Psoas muscle (tissue), 8 donors: ENCODE results near the gene ALB. TPM values are rescaled to one million over a fixed set of nuclear protein-coding genes. Genes with fewer than 3 reads are reported as not detected.

Source experiments
- ATAC-seq, 4 donors: fragments of 200-7000 bp; cut with Tn5 transposase; one replicate each; pipeline ENCODE4 v1.9.1; 2020; ENCODE audit warnings: moderate library complexity in 3 of 4, mild to moderate bottlenecking in 2 of 4
- DNase-seq, 2 donors: peaks; one replicate each; pipeline ENCODE4 v3.0.0-alpha.2; 2020
- H3K27ac ChIP-seq: fragments of 200-600 bp; one replicate; pipeline ENCODE4 v1.8.0; 2022
- H3K27me3 ChIP-seq, 3 donors: fragments of 200-600 bp in 1 of 3; one replicate each; pipeline versions ENCODE4 v1.6.1 to v1.8.0; 2013 to 2022; ENCODE audit warnings: low read length in 2 of 3, mild to moderate bottlenecking in 2 of 3, moderate library complexity in 1 of 3; ENCODE audit not compliant: insufficient read depth in 3 of 3
- H3K36me3 ChIP-seq, 2 donors: fragments of 200-600 bp in 1 of 2; one replicate each; pipeline versions ENCODE4 v1.6.1 to v1.8.0; 2013 to 2022; ENCODE audit warnings: low read depth in 1 of 2, mild to moderate bottlenecking in 1 of 2, moderate library complexity in 1 of 2; ENCODE audit not compliant: insufficient read depth in 1 of 2
- H3K4me1 ChIP-seq: fragments of 200-600 bp; one replicate; pipeline ENCODE4 v1.8.0; 2022
- H3K4me3 ChIP-seq: fragments of 200-600 bp; one replicate; pipeline ENCODE4 v1.8.0; 2022; ENCODE audit warnings: mild to moderate bottlenecking
- H3K9me3 ChIP-seq: fragments of 200-600 bp; one replicate; pipeline ENCODE4 v1.8.0; 2022
- WGBS, 3 donors: extraction: QIAGEN DNeasy Blood & Tissue Kit; methylation state at CpG; one replicate each; pipeline versions ENCODE4 v1.1.6 to v1.1.7; 2013; 5-methylcytosine and 5-hydroxymethylcytosine counted together
- intact Hi-C, 2 donors: fragments of 100-400 bp; cut with DNase I; formaldehyde crosslinking; loops; one replicate each; pipeline versions ENCODE4 v1.11.0 to v1.14.2; 2022
- polyA plus RNA-seq, 3 donors: library from polyadenylated mRNA; stranded (reverse); fragments of 200-250 nt; gene quantifications; one replicate each; pipeline ENCODE4 v1.2.3, GENCODE V29; 2013
- total RNA-seq, 4 donors: library from RNA; stranded (reverse); fragmentation: NEBNext Ultra II Directional in 2 of 4; extraction: Animal tissue kit (Norgen Biotek cat#: 25700) in 2 of 4; gene quantifications; one replicate each; pipeline versions ENCODE4 v1.2.1 to v1.2.4, GENCODE V29; 2021 to 2023
- TF ChIP-seq, protein P1 (sequence below): fragments of 200-600 bp; IDR thresholded peaks from one replicate; pipeline ENCODE4 v1.8.0; 2022; ENCODE audit warnings: antibody characterized with exemption
- donor health status: healthy with polysubstance abuse.
- donor health status: DM: no; HTN: no; CAD: no; lungs with moderate emphysema.
- donor health status: Bipolar disorder and iron deficiency.
- donor health status: healthy.
- donor health status: DM: yes; HTN: yes; CAD: no.
- donor health status: DM: no; HTN: no; CAD: no.
- donor health status: DM: no; HTN: no; CAD: no.
- donor health status: DM: yes; HTN: yes; CAD: no.

Gene ALB
- total and polyA plus RNA-seq, 7 donors, result 5.4 to 5.9 TPM; not detected in 5

DNA sequence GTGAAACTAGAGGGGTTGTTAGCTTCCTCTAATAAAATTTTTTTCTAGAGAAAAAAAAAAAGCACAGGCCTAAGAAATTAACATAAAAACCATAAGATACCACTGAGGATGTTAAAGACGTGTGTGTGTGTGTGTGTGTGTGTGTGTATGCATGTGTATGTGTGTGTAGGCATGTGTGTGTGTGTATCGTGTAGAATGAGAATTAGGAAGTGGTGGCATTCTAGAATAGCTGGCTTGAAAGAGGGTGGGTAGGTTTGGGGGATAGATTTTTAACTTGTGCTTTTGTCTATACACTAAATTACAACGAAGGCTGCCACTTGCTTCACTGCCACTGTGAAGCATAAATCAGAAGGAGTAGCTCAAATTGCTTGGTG lies 54.9 kb downstream of the ALB start:
- no peaks in the 10 kb centered on the region for H3K36me3 ChIP-seq
- H3K27ac ChIP-seq, result no peak overlapping the region
- TF ChIP-seq, protein P1, sequence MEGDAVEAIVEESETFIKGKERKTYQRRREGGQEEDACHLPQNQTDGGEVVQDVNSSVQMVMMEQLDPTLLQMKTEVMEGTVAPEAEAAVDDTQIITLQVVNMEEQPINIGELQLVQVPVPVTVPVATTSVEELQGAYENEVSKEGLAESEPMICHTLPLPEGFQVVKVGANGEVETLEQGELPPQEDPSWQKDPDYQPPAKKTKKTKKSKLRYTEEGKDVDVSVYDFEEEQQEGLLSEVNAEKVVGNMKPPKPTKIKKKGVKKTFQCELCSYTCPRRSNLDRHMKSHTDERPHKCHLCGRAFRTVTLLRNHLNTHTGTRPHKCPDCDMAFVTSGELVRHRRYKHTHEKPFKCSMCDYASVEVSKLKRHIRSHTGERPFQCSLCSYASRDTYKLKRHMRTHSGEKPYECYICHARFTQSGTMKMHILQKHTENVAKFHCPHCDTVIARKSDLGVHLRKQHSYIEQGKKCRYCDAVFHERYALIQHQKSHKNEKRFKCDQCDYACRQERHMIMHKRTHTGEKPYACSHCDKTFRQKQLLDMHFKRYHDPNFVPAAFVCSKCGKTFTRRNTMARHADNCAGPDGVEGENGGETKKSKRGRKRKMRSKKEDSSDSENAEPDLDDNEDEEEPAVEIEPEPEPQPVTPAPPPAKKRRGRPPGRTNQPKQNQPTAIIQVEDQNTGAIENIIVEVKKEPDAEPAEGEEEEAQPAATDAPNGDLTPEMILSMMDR, result no peak
- intact Hi-C loops, result no loop called here
- ATAC-seq, result no peak
- H3K4me1 ChIP-seq, result no peaks in the 10 kb centered on the region
- H3K27me3 ChIP-seq, result no peaks in the 10 kb centered on the region
- whole genome bisulfite sequencing, 3 donors, result 64 to 74% (median 67%) methylated on average over 3 of the region's 3 CpGs
- no peak overlapping the region for H3K4me3 ChIP-seq
- H3K9me3 ChIP-seq, result no peaks in the 10 kb centered on the region
- DNase-seq, result no peak

DNA sequence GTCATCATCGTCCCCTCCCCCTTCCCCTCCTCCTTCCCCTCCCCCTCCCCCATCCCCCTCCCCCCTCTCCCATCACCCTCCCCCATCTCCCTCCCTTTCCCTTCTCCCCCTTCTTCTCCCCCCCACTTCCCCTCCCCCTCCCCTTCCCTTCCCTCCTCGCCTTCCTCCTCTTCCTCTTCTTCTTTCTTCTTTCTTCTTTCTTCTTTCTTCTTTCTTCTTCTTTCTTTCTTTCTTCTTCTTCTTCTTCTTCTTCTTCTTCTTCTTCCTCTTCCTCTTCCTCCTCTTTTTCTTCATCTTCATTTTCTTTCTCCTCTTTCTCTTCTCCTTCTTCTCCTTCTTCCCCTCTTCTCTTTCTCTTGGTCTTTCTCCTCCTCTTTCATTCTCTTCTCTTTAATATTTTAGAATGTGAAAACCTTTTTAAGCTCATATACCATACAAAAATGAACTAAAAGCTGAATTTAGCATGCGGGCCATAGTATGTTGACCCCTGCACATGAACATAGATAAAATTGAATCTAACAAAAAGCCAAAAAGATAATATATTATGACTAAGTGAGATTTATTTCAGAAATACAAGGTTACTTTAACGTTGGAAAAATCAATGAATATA lies 56.9 kb downstream of the ALB start:
- no peak overlapping the region for H3K4me3 ChIP-seq
- no peaks in the 10 kb centered on the region for H3K27me3 ChIP-seq
- intact Hi-C loops, result no loop called here
- WGBS, 3 donors, result 79 to 89% (median 81%) methylated on average over 3 to 4 of the region's 4 CpGs
- no peaks in the 10 kb centered on the region for H3K36me3 ChIP-seq
- DNase-seq (no peak), ATAC-seq (no peak)
- H3K9me3 ChIP-seq, result no peaks in the 10 kb centered on the region
- H3K27ac ChIP-seq, result no peak overlapping the region
- no peaks in the 10 kb centered on the region for H3K4me1 ChIP-seq
- TF ChIP-seq, protein P1, result no peak

DNA sequence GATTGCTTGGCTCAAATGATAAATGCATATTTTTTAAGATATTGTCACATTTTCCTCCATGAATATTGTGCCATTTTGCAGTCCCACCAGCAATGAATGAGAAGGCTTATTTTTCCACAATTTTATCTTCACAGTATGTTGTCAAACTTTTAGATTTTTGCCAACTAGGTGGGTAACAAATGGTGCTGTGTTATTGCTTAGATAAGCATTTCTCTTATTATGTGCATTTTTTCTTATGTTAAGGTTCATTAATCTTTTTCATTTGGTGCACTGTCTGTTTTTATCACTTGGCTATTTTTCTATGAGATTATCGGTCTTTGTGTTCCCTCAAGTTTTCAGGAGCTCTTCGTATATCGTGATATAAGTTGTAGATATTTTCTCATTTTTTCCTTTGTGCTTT lies 64.1 kb downstream of the ALB start:
- no peak for ATAC-seq
- intact Hi-C loops, result no loop called here
- no peak for DNase-seq
- Histone ChIP-seq H3K4me3 (no peak overlapping the region), H3K4me1 (no peaks in the 10 kb centered on the region), H3K27me3 (no peaks in the 10 kb centered on the region), H3K36me3 (no peaks in the 10 kb centered on the region), H3K27ac (no peak overlapping the region), H3K9me3 (no peaks in the 10 kb centered on the region)
- TF ChIP-seq, protein P1, result no peak
- 94 to 97% (median 95%) methylated on average over 3 of the region's 3 CpGs for WGBS, 3 donors

DNA sequence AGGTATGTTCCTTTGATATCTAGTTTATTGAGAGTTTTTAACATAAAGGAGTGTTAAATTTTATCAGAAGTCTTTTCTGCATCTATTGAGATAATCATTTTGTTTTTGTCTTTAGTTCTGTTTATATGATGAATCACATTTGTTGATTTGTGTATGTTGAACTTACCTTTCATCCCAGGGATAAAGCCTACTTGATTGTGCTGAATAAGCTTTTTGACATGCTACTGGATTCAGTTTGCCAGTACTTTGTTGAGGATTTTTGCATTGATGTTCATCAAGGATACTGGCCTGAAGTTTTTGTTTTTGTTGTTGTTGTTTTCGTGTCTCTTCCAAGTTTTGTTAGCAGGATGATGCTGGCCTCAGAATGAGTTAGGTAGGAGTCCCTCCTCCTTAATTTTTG lies 66.6 kb downstream of the ALB start:
- no peak overlapping the region for H3K27ac ChIP-seq
- WGBS, 3 donors, result 73 to 83% (median 79%) methylated on average over 1 of the region's 1 CpG
- no peaks in the 10 kb centered on the region for H3K36me3 ChIP-seq
- no peak for DNase-seq
- H3K9me3 ChIP-seq, result no peaks in the 10 kb centered on the region
- H3K4me3 ChIP-seq, result no peak overlapping the region
- intact Hi-C loops, result no loop called here
- no peaks in the 10 kb centered on the region for H3K4me1 ChIP-seq
- no peak for ATAC-seq
- TF ChIP-seq, protein P1, result no peak
- H3K27me3 ChIP-seq, result no peaks in the 10 kb centered on the region

Other genes starting within 250 kb of the ALB start
- gene ANKRD17, start 145.5 kb upstream of the ALB start, total RNA-seq, result 10 to 100 TPM; 46.6 to 66.2 (median 57.4) TPM
- gene ANKRD17, start 145.5 kb upstream of the ALB start, polyA plus RNA-seq, result 10 to 100 TPM in 2 of 3 donors, 1 to 10 TPM in 1; 8.0 to 19.0 (median 17.9) TPM
- not detected for gene AFP, start 31.9 kb downstream of the ALB start, total RNA-seq
- gene AFP, start 31.9 kb downstream of the ALB start, polyA plus RNA-seq, result not detected
- not detected for gene AFM, start 77.5 kb downstream of the ALB start, total RNA-seq
- not detected for gene AFM, start 77.5 kb downstream of the ALB start, polyA plus RNA-seq
- not detected for gene RASSF6, start 216.1 kb downstream of the ALB start, total RNA-seq
- under 1 TPM in 1 of 3 donors, not detected in 2; 0.01 TPM for gene RASSF6, start 216.1 kb downstream of the ALB start, polyA plus RNA-seq